ES-I3 (cell line): ENCODE data around the gene CHN1.

ENCODE experiments used
- H3K36me3 ChIP-seq: 2 replicates; pipeline ENCODE4 v1.6.1; 2013; ENCODE audit warnings: mild to moderate bottlenecking, low read length, control low read depth, moderate library complexity; ENCODE audit not compliant: insufficient read depth
- H3K4me1 ChIP-seq: 2 replicates; pipeline ENCODE4 v1.6.1; 2013; ENCODE audit warnings: mild to moderate bottlenecking, control low read depth, low read length; ENCODE audit not compliant: insufficient read depth
- H3K9ac ChIP-seq: 2 replicates; pipeline ENCODE4 v1.6.1; 2013; ENCODE audit warnings: low read depth, mild to moderate bottlenecking, low read length, moderate library complexity
- H3K9me3 ChIP-seq: 2 replicates; pipeline ENCODE4 v1.6.1; 2013; ENCODE audit warnings: mild to moderate bottlenecking, low read length, moderate library complexity; ENCODE audit not compliant: control insufficient read depth, insufficient read depth

The CHN1 gene

DNA sequence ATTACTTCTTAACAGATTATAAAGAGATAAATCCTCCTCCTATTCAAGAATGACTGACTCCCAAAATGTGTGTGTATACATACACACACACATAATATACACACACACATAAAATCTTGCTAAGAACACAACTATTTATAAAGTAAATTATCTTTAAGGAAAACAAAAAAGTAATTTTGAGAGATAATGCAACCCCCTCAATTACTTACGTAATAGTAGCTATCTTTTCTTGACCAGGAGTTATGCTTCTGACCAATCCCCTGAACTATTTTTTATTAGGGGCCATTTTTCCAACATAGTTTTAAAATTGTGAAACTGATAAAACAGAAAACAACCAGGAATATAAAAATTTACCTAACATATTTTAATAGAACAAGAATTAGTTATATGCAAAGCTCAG is 127.9 kb downstream of the CHN1 start:
- Histone ChIP-seq H3K9me3 (no peaks in the 10 kb centered on the region), H3K4me1 (peaks cover 23% of the 10 kb centered on the region), H3K9ac (no peak overlapping the region), H3K36me3 (no peaks in the 10 kb centered on the region)

DNA sequence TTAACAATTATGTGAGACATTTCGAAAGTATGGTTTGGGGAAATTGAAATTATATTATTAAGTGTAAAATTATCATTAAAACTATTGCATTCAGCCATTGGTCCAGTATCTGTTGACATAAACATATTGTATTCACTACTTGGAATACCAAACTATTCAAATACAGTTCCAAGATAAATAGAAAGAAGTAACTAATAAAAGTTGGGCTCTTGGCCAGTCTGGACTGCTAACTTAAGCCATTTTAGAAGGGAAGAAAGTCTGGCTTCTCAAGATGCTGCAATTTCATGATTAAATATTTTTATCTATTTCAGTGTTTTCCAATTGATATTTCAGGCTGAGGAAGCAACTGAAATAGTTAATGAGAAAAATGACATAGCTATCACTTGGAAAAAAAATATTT is 131.1 kb downstream of the CHN1 start:
- Histone ChIP-seq H3K9me3 (no peaks in the 10 kb centered on the region), H3K36me3 (0 out of 2 replicates have a peak, but pooled peaks cover 2% of the 10 kb centered on the region), H3K4me1 (peaks cover 12% of the 10 kb centered on the region), H3K9ac (no peak overlapping the region)

GRCh38 chr2:174873471-174873870 is 131.7 kb downstream of the CHN1 start:
- peaks cover 18% of the 10 kb centered on the region for H3K4me1 ChIP-seq
- 0 out of 2 replicates have a peak, but pooled peaks cover 2% of the 10 kb centered on the region for H3K36me3 ChIP-seq
- no peaks in the 10 kb centered on the region for H3K9me3 ChIP-seq
- H3K9ac ChIP-seq, result no peak overlapping the region

DNA sequence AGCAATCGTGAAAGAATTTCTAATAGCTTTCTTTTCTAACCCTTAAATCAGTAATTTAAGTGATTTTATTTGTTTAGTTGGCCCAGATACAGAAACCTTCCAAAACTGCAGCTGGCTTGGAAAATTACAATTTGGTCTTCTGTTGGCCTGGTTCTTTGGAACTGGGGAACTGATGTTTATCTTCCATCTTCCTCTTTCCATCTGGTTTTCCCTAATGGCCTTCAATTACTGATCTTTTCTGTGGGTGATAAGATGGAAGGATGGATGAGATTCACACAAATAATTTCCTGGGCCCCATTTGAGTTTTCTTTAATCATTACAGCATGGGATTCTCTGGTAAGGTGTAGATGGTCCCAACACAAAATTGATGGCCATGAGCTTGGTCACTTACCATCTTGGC is 134.4 kb downstream of the CHN1 start:
- Histone ChIP-seq H3K4me1 (peaks cover 21% of the 10 kb centered on the region), H3K9ac (no peak overlapping the region), H3K36me3 (0 out of 2 replicates have a peak, but pooled peaks cover 2% of the 10 kb centered on the region), H3K9me3 (no peaks in the 10 kb centered on the region)

DNA sequence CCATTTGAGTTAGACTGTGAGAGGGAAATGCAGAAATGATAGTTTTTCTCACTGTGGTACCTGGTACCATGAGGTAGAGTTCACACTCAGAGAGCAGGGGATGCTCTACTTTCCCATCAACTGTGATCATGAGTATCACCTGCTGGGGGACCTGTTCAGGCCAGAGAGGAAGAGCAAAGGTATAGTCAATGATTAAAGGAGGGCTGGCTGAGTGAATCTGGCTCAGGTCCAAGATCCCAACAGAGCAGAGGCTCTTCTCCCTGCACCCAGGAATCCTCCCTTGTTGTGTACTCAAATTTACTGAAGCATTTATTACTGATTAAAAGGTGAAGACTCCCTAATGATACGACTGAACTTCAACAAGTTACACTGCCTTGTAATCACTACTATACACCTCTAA is 136.3 kb downstream of the CHN1 start:
- 0 out of 2 replicates have a peak, but pooled peaks cover 2% of the 10 kb centered on the region for H3K36me3 ChIP-seq
- peaks cover 26% of the 10 kb centered on the region for H3K4me1 ChIP-seq
- H3K9ac ChIP-seq, result no peak overlapping the region
- no peaks in the 10 kb centered on the region for H3K9me3 ChIP-seq

DNA sequence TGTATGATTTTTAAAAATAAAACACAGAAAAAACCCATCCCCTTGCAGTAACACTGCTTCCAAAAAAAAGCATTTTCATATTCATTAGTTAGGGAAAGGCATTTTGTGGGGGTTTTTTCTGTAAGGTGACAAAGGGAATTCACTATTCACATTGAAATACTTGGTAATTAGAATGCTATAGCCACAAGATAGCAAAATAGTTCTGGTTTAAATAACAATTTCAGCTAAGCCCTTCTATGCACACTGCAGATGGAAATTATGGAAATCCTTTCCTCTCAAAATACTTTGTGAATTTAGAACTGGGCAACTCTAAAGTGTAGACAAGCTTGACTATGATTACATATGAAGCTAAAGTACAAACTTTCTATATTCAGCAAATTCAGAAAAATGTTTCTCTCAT is 138.8 kb downstream of the CHN1 start:
- Histone ChIP-seq H3K9ac (no peak overlapping the region), H3K36me3 (0 out of 2 replicates have a peak, but pooled peaks cover 2% of the 10 kb centered on the region), H3K4me1 (peaks cover 14% of the 10 kb centered on the region), H3K9me3 (no peaks in the 10 kb centered on the region)

DNA sequence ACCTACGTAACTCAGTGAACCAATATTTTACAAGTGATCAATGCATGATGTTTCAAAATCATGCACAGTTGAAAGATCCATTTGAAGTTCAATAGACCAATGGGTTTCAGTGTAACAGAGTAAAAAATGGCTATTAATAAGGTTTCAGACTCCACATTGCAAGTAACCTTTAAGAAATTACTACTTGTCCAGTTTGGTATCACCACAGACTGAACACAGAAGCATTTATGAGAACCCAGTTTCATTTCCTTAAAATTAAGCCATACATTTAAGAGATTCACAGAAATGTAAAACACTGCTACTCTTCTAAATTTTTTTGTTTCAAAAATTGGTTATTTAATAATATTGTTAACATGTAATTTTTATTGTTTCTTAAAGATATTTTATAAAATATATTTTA is 142.0 kb downstream of the CHN1 start:
- H3K4me1 ChIP-seq, result peaks cover 18% of the 10 kb centered on the region
- no peaks in the 10 kb centered on the region for H3K9me3 ChIP-seq
- no peaks in the 10 kb centered on the region for H3K36me3 ChIP-seq
- H3K9ac ChIP-seq, result no peak overlapping the region

- no peaks in the 10 kb centered on the region for H3K36me3 ChIP-seq
- H3K4me1 ChIP-seq, result peaks cover 9% of the 10 kb centered on the region; the same call in 1 of the 2 replicates
- no peaks in the 10 kb centered on the region for H3K9me3 ChIP-seq
- no peak overlapping the region for H3K9ac ChIP-seq
These were observed 145.5 kb downstream of the CHN1 start for GRCh38 chr2:174859563-174860169.

DNA sequence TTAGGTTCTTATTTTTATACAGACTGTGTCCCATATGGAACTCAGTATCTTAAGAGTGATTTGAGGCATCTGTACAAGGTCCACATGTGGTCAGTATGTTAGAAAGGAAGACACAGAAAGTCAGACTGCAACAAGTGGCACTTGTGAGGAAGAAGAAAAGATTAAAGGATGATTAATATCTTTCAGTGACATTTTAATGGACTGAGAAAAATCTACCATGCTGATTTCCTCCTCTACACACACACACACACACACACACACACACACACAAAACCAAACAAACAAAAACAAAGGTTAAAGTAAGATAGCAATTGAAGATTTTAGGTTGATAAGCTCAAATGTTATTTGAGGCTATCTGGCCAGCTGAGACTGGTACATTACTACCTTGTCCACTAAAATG is 146.4 kb downstream of the CHN1 start:
- H3K9ac ChIP-seq, result no peak overlapping the region
- peaks cover 9% of the 10 kb centered on the region; the same call in 1 of the 2 replicates for H3K4me1 ChIP-seq
- no peaks in the 10 kb centered on the region for H3K9me3 ChIP-seq
- no peaks in the 10 kb centered on the region for H3K36me3 ChIP-seq

DNA sequence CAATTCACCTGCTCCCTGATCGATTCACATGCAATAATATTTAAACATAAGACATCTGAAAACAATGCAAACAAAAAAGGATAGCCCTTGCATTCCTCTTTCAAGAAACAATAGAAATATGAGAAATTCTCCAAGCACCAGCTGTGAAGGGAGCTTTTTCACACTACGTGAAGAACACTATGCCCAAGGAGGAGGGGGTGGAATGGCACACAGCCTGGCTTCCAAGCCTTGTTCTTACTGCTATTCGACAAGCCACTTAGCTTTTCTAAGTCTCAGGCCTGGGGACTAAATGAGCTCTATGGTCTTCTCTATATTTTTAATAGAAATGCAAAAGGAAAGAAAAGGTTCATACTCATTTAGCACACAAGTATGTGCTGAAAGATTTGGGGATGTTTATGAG is 148.7 kb downstream of the CHN1 start:
- H3K36me3 ChIP-seq, result no peaks in the 10 kb centered on the region
- peaks cover 9% of the 10 kb centered on the region; the same call in 1 of the 2 replicates for H3K4me1 ChIP-seq
- no peak overlapping the region for H3K9ac ChIP-seq

GRCh38 chr2:174846941-174847938 is 157.9 kb downstream of the CHN1 start:
- Histone ChIP-seq H3K9me3 (no peaks in the 10 kb centered on the region), H3K4me1 (peaks cover 17% of the 10 kb centered on the region; the same call in 1 of the 2 replicates), H3K9ac (peak overlapping the region; percentile 45; the same call in 1 of the 2 replicates), H3K36me3 (no peaks in the 10 kb centered on the region)

More for the DNA sequence above, 148.7 kb downstream of the CHN1 start:
- no peaks in the 10 kb centered on the region for H3K9me3 ChIP-seq

DNA sequence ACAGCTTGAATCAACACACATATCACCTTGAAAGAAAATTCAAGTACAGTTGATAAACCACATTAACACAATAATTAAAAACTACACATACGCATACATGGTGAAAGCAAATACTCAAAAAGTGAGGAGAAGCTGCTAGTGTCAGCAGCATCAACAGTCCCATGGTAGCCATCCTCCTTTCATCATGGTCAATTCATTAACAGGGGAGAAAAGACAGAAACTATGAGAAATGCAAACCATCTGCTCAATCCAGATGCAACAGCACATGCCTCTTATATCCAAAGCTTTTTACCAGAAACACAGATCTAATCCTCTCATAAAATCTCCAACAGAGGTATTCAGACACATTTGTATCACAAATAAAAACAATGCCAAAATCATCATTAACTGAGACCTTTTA is 159.0 kb downstream of the CHN1 start:
- Histone ChIP-seq H3K36me3 (no peaks in the 10 kb centered on the region), H3K4me1 (peaks cover 24% of the 10 kb centered on the region), H3K9me3 (no peaks in the 10 kb centered on the region), H3K9ac (no peak overlapping the region; the same call in 1 of the 2 replicates)

DNA sequence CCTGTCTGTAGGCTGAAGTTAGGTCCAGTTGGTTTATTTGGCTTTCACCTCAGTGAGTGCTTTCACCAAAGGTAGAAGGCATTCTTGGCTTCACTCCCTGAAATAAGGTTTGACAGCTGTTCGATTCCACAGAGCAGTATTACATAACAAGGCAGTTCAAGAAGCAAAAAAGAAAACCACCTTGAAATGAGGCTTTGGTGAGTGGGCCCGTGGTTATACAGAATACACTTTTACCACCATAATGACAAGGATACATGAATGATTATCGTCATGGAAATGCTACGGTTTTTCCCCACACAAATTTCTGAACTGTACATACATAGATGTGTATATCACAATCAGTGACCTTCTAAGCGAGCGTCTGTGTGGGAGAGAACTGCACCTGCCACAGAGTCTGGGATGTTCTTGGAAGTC is 160.9 kb downstream of the CHN1 start:
- no peaks in the 10 kb centered on the region for H3K9me3 ChIP-seq
- no peak overlapping the region for H3K9ac ChIP-seq
- no peaks in the 10 kb centered on the region for H3K36me3 ChIP-seq
- H3K4me1 ChIP-seq, result peaks cover 20% of the 10 kb centered on the region

- H3K4me1 ChIP-seq, result peaks cover 12% of the 10 kb centered on the region
- no peaks in the 10 kb centered on the region for H3K36me3 ChIP-seq
- no peaks in the 10 kb centered on the region for H3K9me3 ChIP-seq
- H3K9ac ChIP-seq, result no peak overlapping the region
These were observed 162.7 kb downstream of the CHN1 start for GRCh38 chr2:174842496-174842895.
